HG03432 (cell line): Measurements from ENCODE around the gene ARHGEF10L.

Source experiments
- ATAC-seq: cut with Tn5 transposase; IDR thresholded peaks from one replicate; pipeline ENCODE4 v1.9.1; 2021; ENCODE audit warnings: mild to moderate bottlenecking, moderate library complexity; ENCODE audit not compliant: unreplicated experiment

The ARHGEF10L gene

GRCh38 chr1:17648457-17649145 is 109.1 kb downstream of the ARHGEF10L start:
- ATAC-seq: no peak

GRCh38 chr1:17649371-17650106 is 110.0 kb downstream of the ARHGEF10L start:
- ATAC-seq: no peak

- ATAC-seq: no peak
Observed at GRCh38 chr1:17653276-17653675, 113.8 kb downstream of the ARHGEF10L start.

GRCh38 chr1:17653728-17654351 is 114.3 kb downstream of the ARHGEF10L start:
- no peak for ATAC-seq

GRCh38 chr1:17654519-17654918 is 115.0 kb downstream of the ARHGEF10L start:
- ATAC-seq: no peak

- no peak for ATAC-seq
Observed at GRCh38 chr1:17655169-17655568, 115.7 kb downstream of the ARHGEF10L start.

GRCh38 chr1:17655922-17656321 is 116.4 kb downstream of the ARHGEF10L start:
- ATAC-seq: no peak

GRCh38 chr1:17657436-17657835 is 117.9 kb downstream of the ARHGEF10L start:
- ATAC-seq: no peak

GRCh38 chr1:17658837-17659236 is 119.3 kb downstream of the ARHGEF10L start:
- no peak for ATAC-seq

GRCh38 chr1:17661546-17662157 is 122.2 kb downstream of the ARHGEF10L start:
- ATAC-seq: no peak

GRCh38 chr1:17662296-17662695 is 122.8 kb downstream of the ARHGEF10L start:
- ATAC-seq: no peak

GRCh38 chr1:17662786-17663185 is 123.3 kb downstream of the ARHGEF10L start:
- no peak for ATAC-seq

GRCh38 chr1:17663646-17664045 is 124.1 kb downstream of the ARHGEF10L start:
- ATAC-seq: no peak

- ATAC-seq: no peak
Observed at GRCh38 chr1:17664322-17664721, 124.8 kb downstream of the ARHGEF10L start.

- no peak for ATAC-seq
Observed at GRCh38 chr1:17665054-17665453, 125.6 kb downstream of the ARHGEF10L start.

GRCh38 chr1:17665950-17666720 is 126.6 kb downstream of the ARHGEF10L start:
- ATAC-seq: no peak

- no peak for ATAC-seq
Observed at GRCh38 chr1:17667641-17668040, 128.1 kb downstream of the ARHGEF10L start.

GRCh38 chr1:17668195-17668594 is 128.7 kb downstream of the ARHGEF10L start:
- ATAC-seq: no peak

- ATAC-seq: no peak
Observed at GRCh38 chr1:17668624-17669175, 129.2 kb downstream of the ARHGEF10L start.

- no peak for ATAC-seq
Observed at GRCh38 chr1:17669305-17669704, 129.8 kb downstream of the ARHGEF10L start.
